ENCODE data around the gene SNED1.
"Not testable (repeated sequence)": the region's sequence is repeated elsewhere in the genome, so short reads cannot be mapped to it uniquely, and the experiment has no call there.

The SNED1 gene

GRCh38 chr2:241081643-241082340, 83.4 kb downstream of the SNED1 start:
- FAIRE-seq (no peak), DNase-seq (ENCODE audit: insufficient read length, low spot score) (no peak)

GRCh38 chr2:241082341-241083090, 84.1 kb downstream of the SNED1 start:
- DNase-seq (ENCODE audit: insufficient read length, low spot score) (no peak), FAIRE-seq (no peak)

- no peak for FAIRE-seq
Measured at GRCh38 chr2:241083091-241083415, 84.6 kb downstream of the SNED1 start.

GRCh38 chr2:241084856-241085444, 86.5 kb downstream of the SNED1 start:
- DNase-seq (ENCODE audit: insufficient read length, low spot score) (no peak), FAIRE-seq (no peak)

More at GRCh38 chr2:241083091-241083415, 84.6 kb downstream of the SNED1 start:
- DNase-seq (ENCODE audit: insufficient read length, low spot score): no peak

- FAIRE-seq (peak; percentile 64), DNase-seq (ENCODE audit: insufficient read length, low spot score) (no peak)
Measured at GRCh38 chr2:241087420-241088268, 89.2 kb downstream of the SNED1 start.

GRCh38 chr2:241088376-241088775, 90.0 kb downstream of the SNED1 start:
- no peak for DNase-seq (ENCODE audit: insufficient read length, low spot score)
- FAIRE-seq: peak; percentile 44

GRCh38 chr2:241088791-241089732, 90.6 kb downstream of the SNED1 start:
- peak; percentile 44 for FAIRE-seq
- DNase-seq (ENCODE audit: insufficient read length, low spot score): no peak

GRCh38 chr2:241091201-241091600, 92.8 kb downstream of the SNED1 start:
- no peak for FAIRE-seq
- no peak for DNase-seq (ENCODE audit: insufficient read length, low spot score)

GRCh38 chr2:241091734-241092445, 93.5 kb downstream of the SNED1 start:
- no peak for DNase-seq (ENCODE audit: insufficient read length, low spot score)
- no peak for FAIRE-seq

- FAIRE-seq (no peak), DNase-seq (ENCODE audit: insufficient read length, low spot score) (no peak)
Measured at GRCh38 chr2:241092677-241093076, 94.3 kb downstream of the SNED1 start.

GRCh38 chr2:241093133-241093781, 94.8 kb downstream of the SNED1 start:
- FAIRE-seq; DNase-seq (ENCODE audit: insufficient read length, low spot score): not testable (repeated sequence)

- peak; percentile 28 for FAIRE-seq
- DNase-seq (ENCODE audit: insufficient read length, low spot score): no peak
Measured at GRCh38 chr2:241094172-241094571, 95.8 kb downstream of the SNED1 start.

- DNase-seq (ENCODE audit: insufficient read length, low spot score) (no peak), FAIRE-seq (no peak)
Measured at GRCh38 chr2:241094924-241095420, 96.6 kb downstream of the SNED1 start.

- FAIRE-seq (no peak), DNase-seq (ENCODE audit: insufficient read length, low spot score) (no peak)
Measured at GRCh38 chr2:241095594-241096290, 97.3 kb downstream of the SNED1 start.

- DNase-seq (ENCODE audit: insufficient read length, low spot score) (no peak), FAIRE-seq (peak; percentile 55)
Measured at GRCh38 chr2:241096979-241097378, 98.6 kb downstream of the SNED1 start.

- FAIRE-seq: peak; percentile 47
- DNase-seq (ENCODE audit: insufficient read length, low spot score): no peak
Measured at GRCh38 chr2:241099246-241099645, 100.8 kb downstream of the SNED1 start.

- FAIRE-seq (peak; percentile 89), DNase-seq (ENCODE audit: insufficient read length, low spot score) (peak; percentile 79)
Measured at GRCh38 chr2:241102239-241102803, 103.9 kb downstream of the SNED1 start, which contains the start of gene MTERF4. TSS of gene MTERF4 (minus strand) at chr2:241102287. CDS start at chr2:241102273, 14 bp downstream.
